ENCODE data around the gene RNU6-9. TPM values are rescaled to one million over a fixed set of nuclear protein-coding genes. Genes with fewer than 3 reads are reported as not detected.

Gene RNU6-9
- total and polyA plus RNA-seq, 8 donors: not detected

DNA sequence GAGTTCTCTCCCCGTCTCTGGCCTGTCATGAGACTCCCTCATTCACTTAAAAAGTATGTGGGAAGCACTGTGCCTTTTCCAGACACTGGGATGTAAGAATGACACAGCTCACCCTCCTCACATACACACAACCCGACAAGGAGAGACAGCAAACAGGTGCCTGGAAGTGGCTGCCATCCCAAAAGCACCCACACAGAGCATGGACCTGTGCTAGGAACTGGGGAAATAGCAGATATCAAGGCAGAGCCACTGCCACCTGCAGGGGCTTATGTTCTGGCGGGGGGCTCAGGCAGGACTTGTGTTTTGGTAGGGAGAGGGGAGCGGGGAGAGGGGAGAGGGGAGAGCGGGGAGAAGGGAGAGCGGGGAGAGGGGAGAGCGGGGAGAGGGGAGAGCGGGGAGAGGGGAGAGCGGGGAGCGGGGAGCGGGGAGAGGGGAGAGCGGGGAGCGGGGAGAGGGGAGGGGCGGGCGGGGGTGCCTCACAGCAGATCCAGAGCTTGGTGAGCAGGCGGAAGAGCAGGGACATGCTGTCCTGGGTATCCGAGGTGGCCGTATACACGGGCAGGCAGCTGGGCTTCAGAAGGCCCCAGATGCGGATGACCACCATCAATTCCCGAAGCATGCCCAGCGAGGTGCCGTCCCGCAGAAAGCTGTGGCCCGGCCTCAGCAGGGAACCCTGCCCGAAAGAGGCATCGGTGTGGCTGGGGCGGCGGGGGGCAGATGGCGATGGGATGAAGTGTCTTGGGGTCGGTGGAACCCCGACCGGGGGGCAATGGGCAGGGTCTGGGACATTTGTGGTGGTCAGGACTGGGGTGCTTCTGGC, 21.6 kb upstream of the RNU6-9 start:
- DNase-seq (no peak), ATAC-seq (no peak)
- Histone ChIP-seq H3K4me1 (peaks cover 0 to 25% of the 10 kb centered on the region in 2 donors), H3K4me3 (no peak overlapping the region), H3K27ac (peak overlapping the region; percentile 3 to 61), H3K9me3 (no peaks in the 10 kb centered on the region), H3K27me3 (no peaks in the 10 kb centered on the region), H3K36me3 (peaks cover 0 to 76% of the 10 kb centered on the region in 2 donors)
- intact Hi-C loops (cut with DNase I): no loop called here
- TF ChIP-seq, protein P1, sequence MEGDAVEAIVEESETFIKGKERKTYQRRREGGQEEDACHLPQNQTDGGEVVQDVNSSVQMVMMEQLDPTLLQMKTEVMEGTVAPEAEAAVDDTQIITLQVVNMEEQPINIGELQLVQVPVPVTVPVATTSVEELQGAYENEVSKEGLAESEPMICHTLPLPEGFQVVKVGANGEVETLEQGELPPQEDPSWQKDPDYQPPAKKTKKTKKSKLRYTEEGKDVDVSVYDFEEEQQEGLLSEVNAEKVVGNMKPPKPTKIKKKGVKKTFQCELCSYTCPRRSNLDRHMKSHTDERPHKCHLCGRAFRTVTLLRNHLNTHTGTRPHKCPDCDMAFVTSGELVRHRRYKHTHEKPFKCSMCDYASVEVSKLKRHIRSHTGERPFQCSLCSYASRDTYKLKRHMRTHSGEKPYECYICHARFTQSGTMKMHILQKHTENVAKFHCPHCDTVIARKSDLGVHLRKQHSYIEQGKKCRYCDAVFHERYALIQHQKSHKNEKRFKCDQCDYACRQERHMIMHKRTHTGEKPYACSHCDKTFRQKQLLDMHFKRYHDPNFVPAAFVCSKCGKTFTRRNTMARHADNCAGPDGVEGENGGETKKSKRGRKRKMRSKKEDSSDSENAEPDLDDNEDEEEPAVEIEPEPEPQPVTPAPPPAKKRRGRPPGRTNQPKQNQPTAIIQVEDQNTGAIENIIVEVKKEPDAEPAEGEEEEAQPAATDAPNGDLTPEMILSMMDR (IDR thresholded peaks at IDR 0.05): no peak

DNA sequence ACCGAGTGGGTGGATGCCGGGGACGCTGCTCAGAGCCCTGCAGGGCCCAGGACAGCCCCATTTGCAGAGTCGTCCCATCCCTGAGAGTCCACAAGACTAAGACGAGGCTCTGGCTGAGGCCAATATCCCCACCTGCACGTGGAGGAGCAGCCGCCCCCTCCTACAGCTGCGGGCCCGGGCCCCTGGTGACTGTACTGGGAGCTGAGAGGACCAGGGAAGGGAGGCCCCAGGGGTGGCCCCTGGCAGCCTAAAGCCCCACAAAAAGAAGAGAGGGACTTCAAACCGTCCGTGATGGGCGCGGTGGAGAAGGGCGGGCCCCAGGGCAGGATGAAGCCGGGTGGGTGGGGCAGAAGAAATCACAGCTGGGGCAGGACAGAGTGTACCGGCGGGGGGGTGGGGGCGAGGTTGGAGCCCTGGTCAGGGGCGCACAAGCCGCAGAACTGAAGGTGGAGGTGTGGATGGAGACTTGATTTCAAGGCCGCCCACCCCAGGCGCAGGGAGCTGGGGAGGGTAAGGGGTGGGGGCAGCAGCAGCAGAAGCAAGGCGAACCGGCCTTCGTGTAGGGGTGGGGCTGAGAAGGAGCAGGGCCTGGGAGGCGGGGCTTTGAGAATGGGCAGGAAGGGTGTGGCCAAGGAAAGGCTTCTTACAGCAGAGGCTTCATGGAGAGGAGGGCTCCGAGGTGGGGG, 20.9 kb upstream of the RNU6-9 start:
- Histone ChIP-seq H3K4me1 (peaks cover 0 to 25% of the 10 kb centered on the region in 2 donors), H3K4me3 (peak overlapping the region in 1 of 2 donors; percentile 18), H3K27me3 (no peaks in the 10 kb centered on the region), H3K36me3 (peaks cover 0 to 81% of the 10 kb centered on the region in 2 donors), H3K27ac (peak overlapping the region in 1 of 2 donors; percentile 61), H3K9me3 (no peaks in the 10 kb centered on the region)
- TF ChIP-seq, protein P1 (IDR thresholded peaks at IDR 0.05): no peak
- intact Hi-C loops (cut with DNase I): no loop called here
- DNase-seq (peak in 1 of 4 donors; percentile 90), ATAC-seq (peak; percentile 51)

- Histone ChIP-seq H3K4me3 (no peak overlapping the region), H3K36me3 (peaks cover 0 to 75% of the 10 kb centered on the region in 2 donors), H3K27me3 (no peaks in the 10 kb centered on the region), H3K27ac (no peak overlapping the region), H3K9me3 (no peaks in the 10 kb centered on the region), H3K4me1 (peaks cover 0 to 25% of the 10 kb centered on the region in 2 donors)
- intact Hi-C loops (cut with DNase I): no loop called here
- peak in 1 of 4 donors; percentile 82 for DNase-seq
- TF ChIP-seq, protein P1 (IDR thresholded peaks at IDR 0.05): no peak
- ATAC-seq: peak; percentile 4
Observed at GRCh38 chr19:873084-873483, 20.2 kb upstream of the RNU6-9 start.

- H3K36me3 ChIP-seq: peaks cover 0 to 69% of the 10 kb centered on the region in 2 donors
- H3K9me3 ChIP-seq: no peaks in the 10 kb centered on the region
- no peak for DNase-seq
- intact Hi-C loops (cut with DNase I): no loop called here
- TF ChIP-seq, protein P1 (IDR thresholded peaks at IDR 0.05): no peak
- no peak overlapping the region for H3K4me3 ChIP-seq
- ATAC-seq: no peak
- peaks cover 0 to 24% of the 10 kb centered on the region in 2 donors for H3K4me1 ChIP-seq
- H3K27me3 ChIP-seq: no peaks in the 10 kb centered on the region
- no peak overlapping the region for H3K27ac ChIP-seq
Observed at GRCh38 chr19:873561-874041, 19.7 kb upstream of the RNU6-9 start.
